ENCODE results near the gene GPS2. TPM values are rescaled to one million over a fixed set of nuclear protein-coding genes. Genes with fewer than 3 reads are reported as not detected.

Gene GPS2
- polyA plus RNA-seq, 4 donors: 88.7 to 115 (median 95.8) TPM

DNA sequence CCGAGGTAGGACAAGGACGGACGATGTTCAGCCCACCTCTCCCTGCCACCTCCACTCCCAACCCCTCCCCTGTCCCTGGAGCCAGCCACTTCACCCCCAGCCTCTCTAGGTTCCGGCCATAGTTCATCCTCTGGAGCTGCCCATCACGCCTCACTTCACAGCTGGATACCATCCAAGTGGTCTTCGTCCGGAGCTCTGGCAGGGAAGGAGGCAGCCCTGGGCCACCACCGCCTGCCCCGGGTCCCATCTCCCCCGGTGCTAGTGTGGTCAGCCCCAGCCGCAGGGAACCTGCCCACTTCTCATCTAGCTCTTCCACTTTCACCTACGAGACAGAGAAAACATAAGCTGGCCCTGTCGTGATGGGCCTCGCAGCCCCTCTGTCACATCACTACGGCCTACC is 6.3 kb upstream of the GPS2 start:
- no peak for DNase-seq (ENCODE audit: low read depth in 4 of 4, low spot score in 2 of 4)

DNA sequence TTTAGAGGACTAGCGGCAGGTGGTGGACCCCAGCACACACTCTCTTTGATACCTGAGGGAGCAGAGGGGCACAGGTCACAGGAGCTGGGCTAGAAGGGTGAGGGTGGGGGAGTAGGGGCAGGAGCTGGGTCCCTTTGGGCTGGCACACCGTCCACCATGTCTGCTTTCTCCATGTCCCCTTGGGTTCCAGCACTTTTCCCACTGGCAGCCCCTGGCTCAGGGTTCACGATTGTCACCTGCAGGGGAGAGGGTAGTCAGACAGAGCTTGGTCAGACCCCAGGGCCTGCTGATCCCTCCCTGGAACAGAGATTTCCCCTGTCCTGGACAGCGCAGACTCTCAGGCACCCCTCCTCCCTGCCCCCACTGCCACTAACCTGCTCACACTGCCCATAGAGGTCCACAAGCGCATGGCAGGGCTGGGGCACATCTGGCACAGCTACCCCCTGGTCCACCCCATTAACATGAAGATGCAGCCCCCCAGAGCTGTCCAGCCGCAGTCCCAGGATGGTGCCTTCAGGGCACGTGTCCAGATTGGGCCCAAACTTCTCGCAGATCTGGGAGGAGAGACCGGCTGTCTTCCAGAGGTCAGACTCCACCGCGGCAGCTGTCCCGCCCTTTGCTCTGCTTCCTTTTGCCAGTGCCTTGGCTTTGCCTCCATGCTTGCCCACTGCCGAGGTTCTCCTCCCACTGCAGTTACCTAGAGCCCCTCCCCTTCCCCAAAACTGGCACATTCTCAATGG is 3.1 kb upstream of the GPS2 start:
- no peak for DNase-seq (ENCODE audit: low read depth in 4 of 4, low spot score in 2 of 4)

DNA sequence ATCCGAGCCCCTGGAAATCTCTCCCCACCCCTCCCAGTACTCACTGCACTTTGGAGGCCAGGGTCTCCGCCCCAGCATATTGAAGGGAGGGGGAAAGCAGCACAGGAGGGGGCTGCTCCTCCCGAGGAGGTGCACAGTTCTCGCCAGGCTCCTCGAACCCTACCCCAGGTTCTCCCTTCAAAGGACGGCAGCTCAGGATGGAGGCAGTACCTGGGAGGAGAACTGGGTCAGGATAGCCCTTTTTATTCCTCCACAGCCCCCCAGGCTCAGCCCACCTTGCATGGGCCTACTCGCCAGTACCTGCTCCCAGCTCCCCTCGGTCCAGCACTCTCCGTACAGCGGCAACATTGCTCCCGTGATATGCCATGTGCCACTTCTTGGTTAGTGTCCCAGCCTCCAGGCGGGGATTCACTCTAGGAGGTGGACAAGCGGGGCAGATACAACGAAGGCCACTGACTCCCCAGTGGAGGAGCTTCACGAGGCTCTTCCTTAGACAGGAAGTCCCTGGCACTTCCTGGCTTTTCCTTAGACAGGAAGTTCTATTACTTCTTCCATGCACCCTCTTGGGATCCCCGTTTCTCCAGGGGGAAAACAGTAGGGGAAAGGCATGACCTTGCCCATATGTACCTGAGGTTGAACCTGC is 2.1 kb upstream of the GPS2 start:
- no peak for DNase-seq (ENCODE audit: low read depth in 4 of 4, low spot score in 2 of 4)

DNA sequence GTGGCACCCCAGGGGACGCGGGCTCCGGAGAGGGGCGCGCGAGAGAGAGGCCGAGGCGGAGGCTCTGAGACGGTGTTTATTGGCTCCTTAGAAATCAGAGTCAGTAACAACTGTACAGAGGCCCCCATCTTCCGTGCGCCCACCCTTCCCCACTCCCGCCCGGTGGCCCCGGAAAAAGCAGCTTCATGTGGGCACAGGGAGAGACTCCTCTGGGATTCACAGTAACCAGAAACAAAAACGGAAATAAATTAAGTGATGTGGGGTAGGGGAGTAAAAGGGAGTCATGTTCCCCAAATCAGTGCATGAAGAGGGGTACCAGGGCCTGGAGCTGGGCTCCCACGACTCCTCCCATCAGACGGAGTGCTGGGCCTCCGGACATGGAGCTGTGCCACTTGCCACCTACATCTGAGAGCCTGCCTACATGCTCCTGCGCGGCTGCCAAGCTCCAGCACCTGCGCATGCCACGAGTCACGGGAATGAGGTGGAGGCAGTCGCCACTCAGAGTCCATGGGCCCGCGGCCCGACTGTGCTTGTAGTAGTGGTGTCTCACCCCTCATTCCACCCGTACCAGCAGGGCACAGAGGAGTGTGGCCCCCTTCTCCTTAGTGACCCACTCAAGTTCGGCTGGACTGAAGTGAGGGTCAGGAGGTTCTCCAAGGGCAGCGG is 543 bp upstream of the GPS2 start:
- no peak for DNase-seq (ENCODE audit: low read depth in 4 of 4, low spot score in 2 of 4)

DNA sequence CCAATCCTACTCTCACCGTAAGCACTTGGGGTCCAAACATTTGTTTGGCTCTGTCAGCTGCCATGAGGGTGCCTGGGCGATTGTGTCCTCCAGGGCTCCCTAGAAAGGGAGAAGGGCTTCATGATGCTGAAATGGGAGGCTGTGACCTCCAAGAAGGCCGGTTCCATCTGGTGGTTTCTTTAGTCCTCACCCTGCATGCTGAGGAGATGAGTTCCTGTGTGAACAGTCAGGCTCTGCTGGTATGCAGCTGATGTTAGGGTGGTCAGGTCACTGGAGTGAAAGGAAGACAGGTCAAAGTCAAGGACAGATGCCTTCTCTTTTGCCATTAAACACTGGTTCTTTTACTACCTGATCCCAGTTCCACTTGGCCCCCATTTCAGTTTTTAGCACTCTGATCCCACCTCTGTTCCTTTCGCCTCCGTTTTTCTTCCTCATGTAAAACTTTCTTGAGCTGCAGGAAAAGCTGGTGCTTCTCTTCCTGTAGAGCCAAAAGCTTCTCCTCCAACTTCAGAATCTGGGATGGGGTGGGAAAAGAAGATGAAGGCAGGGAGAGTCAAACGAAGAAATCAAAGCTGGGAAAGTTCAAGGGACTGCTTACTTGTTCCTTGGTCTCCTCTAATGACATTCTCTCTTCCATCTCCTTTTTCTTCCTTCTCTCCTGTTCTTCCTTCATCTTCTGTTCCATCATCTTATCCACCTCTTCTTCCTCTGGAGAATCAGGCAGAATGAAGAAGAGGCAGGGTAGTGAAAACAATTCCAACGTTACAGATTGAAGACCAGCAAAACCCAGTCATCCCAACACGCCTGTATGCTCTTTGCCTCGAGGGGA is 1.1 kb downstream of the GPS2 start:
- DNase-seq (ENCODE audit: low read depth in 4 of 4, low spot score in 2 of 4): no peak

DNA sequence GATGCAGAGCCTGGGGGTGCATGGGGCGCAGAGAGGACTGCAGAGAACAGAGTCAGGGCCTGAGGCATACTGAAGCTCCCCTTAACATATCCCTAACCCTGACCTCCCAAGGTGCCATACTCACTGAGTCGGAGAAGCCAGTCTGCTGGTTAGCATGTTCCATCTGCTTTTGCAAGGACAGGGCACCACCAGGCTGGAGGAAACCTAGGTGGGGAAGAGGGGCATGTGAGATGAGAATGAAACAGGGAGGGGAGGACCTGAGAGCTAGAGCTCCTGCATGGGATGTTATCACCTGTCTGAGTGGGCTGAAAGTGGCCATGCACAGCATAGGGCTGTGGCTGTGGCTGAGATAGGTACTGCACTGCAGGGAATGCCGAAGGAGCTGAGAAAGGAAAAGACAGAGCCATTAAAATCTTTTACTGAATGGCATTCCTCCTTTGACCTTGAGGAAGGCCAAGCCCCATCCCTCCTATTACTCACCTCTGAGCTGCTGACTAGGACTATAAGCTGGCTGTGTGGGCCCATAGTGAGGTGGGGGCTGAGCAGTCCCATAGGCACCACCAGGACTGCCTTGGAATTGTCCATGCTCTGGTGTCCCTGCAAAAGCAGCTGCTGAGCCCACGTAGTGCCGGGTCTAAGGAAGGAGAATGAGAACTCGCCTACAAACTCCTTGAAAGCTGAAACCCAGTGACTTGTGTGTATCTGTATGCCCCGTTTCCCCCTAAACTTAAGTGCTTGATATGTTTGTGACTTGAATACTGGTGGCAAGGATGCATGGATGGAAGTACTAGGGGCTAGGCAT is 1.9 kb downstream of the GPS2 start:
- DNase-seq (ENCODE audit: low read depth in 4 of 4, low spot score in 2 of 4): no peak

DNA sequence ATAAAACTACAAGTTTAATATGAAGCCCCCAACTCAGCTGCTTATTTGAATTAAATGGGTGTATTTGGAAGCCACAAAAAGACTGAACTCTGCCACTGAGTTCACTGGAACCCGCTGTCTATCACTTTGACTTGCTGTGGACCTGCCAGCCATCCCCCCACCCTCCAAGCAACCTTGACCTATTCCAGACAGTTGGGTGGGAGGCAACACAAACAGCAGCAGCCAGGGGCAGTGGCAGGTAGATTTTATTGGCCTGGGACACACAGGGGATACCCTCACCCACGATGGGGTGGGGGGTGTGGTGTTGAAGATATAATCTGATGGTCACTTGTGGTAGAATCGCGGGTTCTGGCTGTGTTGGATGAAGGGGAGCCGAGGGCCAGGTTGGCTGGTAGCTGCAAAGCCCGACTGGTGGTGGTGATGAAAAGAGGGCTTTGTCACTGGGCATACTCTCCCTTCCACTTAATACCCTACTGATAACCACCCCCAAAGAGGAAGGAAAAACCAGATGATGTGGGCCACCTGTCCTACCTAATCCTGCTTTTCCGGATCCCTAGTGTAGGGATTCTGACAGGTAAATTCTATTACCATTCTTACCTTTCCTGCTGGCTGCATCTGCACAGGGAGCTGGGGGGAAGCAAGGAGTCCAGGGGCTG is 2.6 kb downstream of the GPS2 start:
- no peak for DNase-seq (ENCODE audit: low read depth in 4 of 4, low spot score in 2 of 4)

DNA sequence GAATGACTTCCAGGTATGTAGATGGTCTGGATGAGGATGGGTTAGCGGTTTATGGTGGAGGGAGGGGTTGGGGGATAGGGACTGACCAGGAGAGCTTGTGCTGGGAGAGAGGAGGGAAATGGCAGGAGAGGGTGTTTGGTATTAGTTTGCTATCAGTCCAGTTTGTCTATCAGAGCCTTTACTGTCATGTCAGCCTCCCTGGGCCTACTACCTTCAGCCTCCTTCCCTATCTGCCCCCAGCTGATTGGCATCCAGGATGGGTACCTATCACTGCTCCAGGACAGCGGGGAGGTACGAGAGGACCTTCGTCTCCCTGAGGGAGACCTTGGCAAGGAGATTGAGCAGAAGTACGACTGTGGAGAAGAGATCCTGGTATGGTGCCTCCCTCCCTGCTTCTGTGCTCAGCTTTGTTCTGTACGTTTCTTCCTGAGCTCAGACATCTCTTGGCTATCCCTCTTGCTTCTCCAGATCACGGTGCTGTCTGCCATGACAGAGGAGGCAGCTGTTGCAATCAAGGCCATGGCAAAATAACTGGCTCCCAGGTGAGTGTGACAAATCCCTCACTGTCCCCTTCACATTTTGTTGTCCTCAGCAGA is 4.0 kb downstream of the GPS2 start:
- DNase-seq (ENCODE audit: low read depth in 4 of 4, low spot score in 2 of 4): no peak

DNA sequence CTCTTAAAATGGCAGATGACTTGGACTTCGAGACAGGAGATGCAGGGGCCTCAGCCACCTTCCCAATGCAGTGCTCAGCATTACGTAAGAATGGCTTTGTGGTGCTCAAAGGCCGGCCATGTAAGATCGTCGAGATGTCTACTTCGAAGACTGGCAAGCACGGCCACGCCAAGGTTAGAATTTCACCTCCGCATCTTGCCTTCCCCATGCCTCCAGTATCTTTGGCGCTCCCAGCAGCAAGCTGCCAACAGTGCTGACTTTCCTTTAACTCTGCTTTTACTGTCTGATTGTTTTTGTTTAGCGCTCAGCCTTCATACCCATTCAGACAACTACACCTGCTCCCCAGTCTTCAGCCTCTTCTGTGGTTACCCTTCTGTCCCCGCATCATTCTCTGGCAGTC is 5.5 kb downstream of the GPS2 start:
- DNase-seq (ENCODE audit: low read depth in 4 of 4, low spot score in 2 of 4): no peak

DNA sequence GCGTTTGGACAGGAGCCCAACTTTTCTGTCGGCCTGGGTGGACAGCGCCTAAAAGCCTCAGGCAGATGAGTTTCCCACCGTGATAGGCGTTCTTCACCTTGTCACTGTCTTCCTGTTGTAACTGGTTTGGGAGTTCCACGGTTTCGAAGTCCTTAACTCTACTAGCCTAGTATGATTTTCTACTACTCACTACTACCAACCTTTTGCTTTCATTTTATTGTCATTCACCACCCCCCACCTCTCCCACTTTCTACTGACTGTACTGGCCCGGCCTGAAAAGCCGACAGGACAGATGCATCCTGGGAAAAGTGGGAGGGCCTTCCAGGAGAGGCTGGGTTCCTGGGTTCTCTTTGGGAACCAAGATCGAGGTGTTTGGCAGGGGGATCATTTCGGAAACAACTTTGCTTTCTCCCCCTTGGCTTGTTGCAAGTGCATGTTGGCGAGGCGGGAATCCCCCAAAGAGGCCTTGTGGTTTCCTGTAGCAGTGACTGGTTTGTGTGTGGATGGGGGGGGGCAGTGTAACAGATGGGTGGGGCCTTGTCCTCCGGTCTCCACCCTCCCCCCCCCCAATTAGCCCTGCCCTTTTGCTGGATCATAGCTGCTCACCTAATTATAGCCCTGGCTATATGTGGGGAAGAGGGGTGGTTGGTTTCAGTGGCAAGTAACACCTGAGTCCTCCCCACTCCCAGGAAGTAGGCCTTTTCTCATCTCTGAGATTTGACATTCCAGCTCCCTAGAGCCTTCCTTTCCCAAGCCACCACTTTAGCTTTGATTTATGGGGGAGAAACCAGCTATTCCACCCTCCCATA is 6.3 kb downstream of the GPS2 start:
- peak in 1 of 4 donors; percentile 66 for DNase-seq (ENCODE audit: low read depth in 4 of 4, low spot score in 2 of 4)

DNA sequence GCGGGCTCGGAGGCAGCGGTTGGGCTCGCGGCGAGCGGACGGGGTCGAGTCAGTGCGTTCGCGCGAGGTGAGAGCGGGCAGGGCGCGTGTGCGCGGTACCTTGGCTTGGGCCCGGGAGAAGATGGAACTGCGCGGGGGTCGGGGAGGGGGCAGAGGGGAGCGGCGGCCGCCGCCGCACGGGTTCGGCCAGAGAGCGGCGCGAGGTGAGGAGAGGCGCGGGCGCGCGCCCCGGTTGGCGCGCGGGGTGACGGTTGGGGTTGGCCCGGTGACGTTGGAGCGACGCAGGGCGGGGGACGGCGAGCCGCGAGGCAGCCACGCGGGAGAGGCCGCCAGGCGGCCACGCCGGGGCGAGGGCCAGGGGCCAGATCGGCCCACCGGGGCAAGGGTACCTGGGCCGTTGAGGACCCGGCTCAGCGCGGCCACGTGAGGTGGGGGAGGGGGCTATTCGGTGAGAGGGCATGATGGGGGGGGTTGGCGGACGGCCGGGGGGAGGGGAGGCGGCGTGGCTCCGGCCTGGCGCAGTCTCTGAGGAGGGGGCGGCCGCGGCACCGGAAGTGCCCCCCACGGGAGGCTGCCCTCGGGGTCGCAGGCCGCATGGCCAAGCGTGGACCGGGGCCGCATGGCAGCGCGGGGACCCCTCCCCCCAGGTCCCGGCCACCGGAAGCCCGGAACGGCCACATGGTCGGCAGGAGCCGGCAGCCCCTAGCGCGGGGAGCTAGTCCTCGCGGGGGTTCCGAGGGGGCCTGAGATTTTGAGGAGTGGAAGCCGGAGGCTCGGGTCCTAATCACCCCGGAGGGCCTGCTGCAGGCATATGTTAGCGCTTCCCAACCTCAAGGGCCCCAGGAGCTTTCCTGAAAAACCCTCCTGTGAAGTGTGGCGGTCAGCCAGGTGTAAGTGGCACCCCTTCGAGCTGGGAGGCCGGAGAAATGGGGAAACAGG is 7.2 kb downstream of the GPS2 start:
- DNase-seq (ENCODE audit: low read depth in 4 of 4, low spot score in 2 of 4): no peak

DNA sequence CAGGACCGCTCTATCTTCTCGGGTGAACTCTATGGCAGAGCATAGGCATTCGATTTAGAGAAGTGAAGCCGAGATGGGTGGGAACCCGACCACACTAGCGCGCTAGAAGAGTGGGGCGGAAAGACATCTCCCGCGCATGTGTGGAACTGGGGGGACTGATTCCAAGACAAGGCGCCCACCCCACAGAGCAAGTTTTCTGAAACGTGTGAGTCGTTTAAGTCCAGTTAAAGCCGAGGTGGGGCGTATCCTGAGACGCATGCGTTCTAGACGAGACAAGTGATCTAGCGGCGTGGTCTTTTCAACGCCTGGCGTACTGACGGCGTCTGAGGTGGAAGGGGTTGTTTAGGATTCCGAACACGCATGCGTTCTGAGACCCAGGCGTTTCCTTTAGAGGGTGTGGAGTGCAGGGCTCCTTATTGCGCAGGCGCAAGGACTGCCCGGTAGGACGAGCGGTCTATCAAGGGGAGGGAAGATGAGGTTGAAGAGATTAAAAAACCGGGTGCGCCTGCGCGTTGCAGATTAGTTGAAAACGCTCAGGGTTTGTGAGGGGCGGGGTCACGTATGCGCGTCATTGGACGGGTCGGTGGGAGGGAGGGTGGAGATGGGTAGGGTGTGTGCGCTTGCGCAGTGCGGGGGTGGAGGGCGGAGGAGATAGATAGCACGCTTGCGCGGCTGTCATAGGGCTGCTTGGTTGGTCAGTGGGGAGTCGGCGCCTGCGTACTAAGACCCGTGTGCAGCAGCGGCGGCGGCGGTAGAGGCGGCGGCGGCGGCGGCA is 8.1 kb downstream of the GPS2 start, which contains the start of gene EIF5A:
EIF5A (plus strand) TSS at position 718 of the 775 bp plus-strand sequence. CDS start 2,008 bp downstream, outside the sequence.
- peak; percentile 99 to 100 (median 100) for DNase-seq (ENCODE audit: low read depth in 4 of 4, low spot score in 2 of 4)

DNA sequence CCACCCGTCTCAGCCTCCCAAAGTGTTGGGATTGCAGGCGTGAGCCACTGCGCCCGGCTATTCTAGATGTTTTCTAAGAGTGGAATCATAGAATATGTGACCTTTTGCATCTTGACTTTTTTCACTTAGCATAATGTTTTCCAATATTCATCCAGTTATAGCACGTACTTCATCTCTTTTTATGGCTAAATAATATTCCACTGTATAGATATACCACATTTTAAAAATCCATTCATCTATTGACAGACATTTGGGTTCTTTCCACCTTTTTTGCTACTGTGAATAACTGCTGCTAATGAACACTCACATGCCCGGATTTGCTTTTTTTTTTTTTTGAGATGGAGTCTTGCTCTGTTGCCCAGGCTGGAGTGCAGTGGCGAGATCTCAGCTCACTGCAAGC is 11.0 kb downstream of the GPS2 start:
- DNase-seq (ENCODE audit: low read depth in 4 of 4, low spot score in 2 of 4): no peak

DNA sequence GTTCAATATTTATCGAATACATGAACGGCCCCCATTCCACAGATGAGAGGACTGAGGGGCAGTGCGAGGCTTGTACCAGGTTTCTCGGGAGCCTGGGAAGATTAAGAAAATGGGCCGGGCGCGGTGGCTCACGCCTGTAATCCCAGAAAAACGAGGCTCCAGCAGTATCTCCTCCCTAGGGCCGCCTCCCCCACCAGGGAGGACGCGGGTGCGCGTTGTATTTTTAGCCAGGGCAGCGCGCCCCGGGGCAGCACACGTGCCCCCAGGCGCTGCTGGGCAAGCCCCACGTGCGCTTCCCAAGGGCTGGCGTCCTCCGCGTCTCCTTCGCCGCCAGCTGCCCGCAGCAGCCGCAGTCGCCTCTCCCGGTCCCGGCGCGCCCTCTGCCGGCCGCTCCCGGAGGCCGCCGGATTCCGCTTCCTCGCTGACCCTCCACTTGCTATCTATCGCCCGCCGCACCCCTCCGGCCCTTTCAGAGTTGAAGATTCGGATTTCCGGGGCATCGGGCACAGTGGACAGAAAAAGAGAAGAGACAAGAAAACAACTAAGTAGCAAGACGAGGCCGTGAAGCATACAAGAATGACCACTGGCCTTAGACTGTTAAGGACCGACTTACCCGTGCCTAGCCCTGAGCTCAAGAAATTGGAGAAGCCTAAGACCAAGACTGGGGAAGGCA is 18.8 kb downstream of the GPS2 start:
- DNase-seq (ENCODE audit: low read depth in 4 of 4, low spot score in 2 of 4): no peak

DNA sequence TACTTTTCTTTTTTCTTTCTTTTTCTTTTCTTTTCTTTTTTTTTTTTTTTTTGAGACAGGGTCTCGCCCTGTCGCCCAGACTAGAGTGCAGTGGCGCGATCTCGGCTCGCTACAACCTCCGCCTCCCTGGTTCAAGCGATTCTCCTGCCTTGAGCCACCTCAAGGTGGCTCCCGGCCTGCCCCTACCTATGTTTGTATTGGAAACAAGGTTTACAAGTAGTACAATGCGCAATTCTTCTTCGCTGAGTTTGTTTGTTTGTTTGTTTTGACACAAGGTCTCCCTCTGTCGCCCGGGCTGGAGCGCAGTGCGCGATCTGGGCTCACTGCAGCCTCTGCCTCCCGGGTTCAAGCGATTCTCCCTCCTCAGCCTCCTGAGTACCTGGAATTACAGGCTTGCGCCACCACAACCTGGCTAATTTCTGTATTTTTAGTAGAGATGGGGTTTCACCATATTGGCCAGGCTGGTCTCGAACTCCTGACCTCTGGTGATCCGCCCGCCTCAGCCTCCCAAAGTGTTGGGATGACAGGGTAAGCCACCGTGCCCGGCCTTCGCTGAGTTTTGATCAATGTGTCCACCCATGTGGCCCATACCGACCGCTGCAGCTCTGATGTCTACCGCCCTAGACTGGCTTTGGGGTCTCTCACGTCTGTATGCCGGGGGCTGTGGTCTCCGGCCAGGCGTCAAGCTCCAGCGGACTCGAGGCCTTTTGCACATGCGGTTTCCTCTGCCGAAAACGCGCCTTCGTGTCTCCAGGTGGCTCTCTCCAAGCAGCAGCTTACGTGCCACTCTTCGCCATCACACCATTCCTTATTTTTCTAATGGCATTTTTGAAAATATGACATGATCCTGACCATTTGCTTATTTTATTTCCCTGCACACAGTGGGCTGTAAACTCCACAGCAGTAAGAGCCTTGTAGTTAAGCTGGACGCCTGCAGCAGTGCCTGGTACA is 19.7 kb downstream of the GPS2 start:
- DNase-seq (ENCODE audit: low read depth in 4 of 4, low spot score in 2 of 4): no peak

Measured in left renal cortex interstitium (tissue), 4 donors.